ENCODE results near the gene OR2D3.
"Not testable (repeated sequence)": the region's sequence is repeated elsewhere in the genome, so short reads cannot be mapped to it uniquely, and the experiment has no call there.

OR2D3 gene

GRCh38 chr11:6900327-6900999 is 20.3 kb upstream of the OR2D3 start:
- no peak for TF ChIP-seq CTCF (IDR thresholded peaks at IDR 0.05; ENCODE audit: low read depth, low read length)
- no peak for DNase-seq (ENCODE audit: low read depth, low spot score)
- in situ Hi-C loops (cut with HindIII; ENCODE audit: low sequenced_read_pairs): no loop called here
- H3K4me3 ChIP-seq (ENCODE audit: low read depth, low read length): no peak overlapping the region

GRCh38 chr11:6904804-6905203 is 16.0 kb upstream of the OR2D3 start:
- DNase-seq (ENCODE audit: low read depth, low spot score); in situ Hi-C loops (cut with HindIII; ENCODE audit: low sequenced_read_pairs); H3K4me3 ChIP-seq (ENCODE audit: low read depth, low read length): not testable (repeated sequence)

GRCh38 chr11:6911378-6911777 is 9.4 kb upstream of the OR2D3 start:
- in situ Hi-C loops (cut with HindIII; ENCODE audit: low sequenced_read_pairs): no loop called here
- no peak overlapping the region for H3K4me3 ChIP-seq (ENCODE audit: low read depth, low read length)
- TF ChIP-seq CTCF (IDR thresholded peaks at IDR 0.05; ENCODE audit: low read depth, low read length): no peak
- no peak for DNase-seq (ENCODE audit: low read depth, low spot score)

GRCh38 chr11:6911948-6912347 is 8.9 kb upstream of the OR2D3 start:
- DNase-seq (ENCODE audit: low read depth, low spot score): peak; percentile 37
- TF ChIP-seq CTCF (IDR thresholded peaks at IDR 0.05; ENCODE audit: low read depth, low read length): no peak
- no peak overlapping the region for H3K4me3 ChIP-seq (ENCODE audit: low read depth, low read length)
- in situ Hi-C loops (cut with HindIII; ENCODE audit: low sequenced_read_pairs): no loop called here

- no peak for TF ChIP-seq CTCF (IDR thresholded peaks at IDR 0.05; ENCODE audit: low read depth, low read length)
- no peak overlapping the region for H3K4me3 ChIP-seq (ENCODE audit: low read depth, low read length)
- no peak for DNase-seq (ENCODE audit: low read depth, low spot score)
- in situ Hi-C loops (cut with HindIII; ENCODE audit: low sequenced_read_pairs): no loop called here
These were observed 1.1 kb upstream of the OR2D3 start for GRCh38 chr11:6919698-6920097.

GRCh38 chr11:6925007-6925577 is 4.3 kb downstream of the OR2D3 start:
- TF ChIP-seq CTCF (IDR thresholded peaks at IDR 0.05; ENCODE audit: low read depth, low read length): no peak
- in situ Hi-C loops (cut with HindIII; ENCODE audit: low sequenced_read_pairs): no loop called here
- no peak overlapping the region for H3K4me3 ChIP-seq (ENCODE audit: low read depth, low read length)
- no peak for DNase-seq (ENCODE audit: low read depth, low spot score)

GRCh38 chr11:6925636-6926207 is 4.9 kb downstream of the OR2D3 start:
- in situ Hi-C loops (cut with HindIII; ENCODE audit: low sequenced_read_pairs): no loop called here
- no peak for TF ChIP-seq CTCF (IDR thresholded peaks at IDR 0.05; ENCODE audit: low read depth, low read length)
- DNase-seq (ENCODE audit: low read depth, low spot score): peak; percentile 6
- H3K4me3 ChIP-seq (ENCODE audit: low read depth, low read length): peak overlapping the region; percentile 76

Data from astrocyte of the spinal cord (primary cell).